Placental epithelial cell (primary cell): ENCODE results near the gene OR5H2. TPM values are rescaled to one million over a fixed set of nuclear protein-coding genes. Genes with fewer than 3 reads are reported as not detected.

ENCODE experiments used
- total RNA-seq: library from RNA; depleted of rRNA; stranded (reverse); fragments of >200 nt; gene quantifications from 2 replicates; pipeline ENCODE4 v1.2.3, GENCODE V29; 2012

Gene OR5H2
- total RNA-seq = not detected in 2 replicates

DNA sequence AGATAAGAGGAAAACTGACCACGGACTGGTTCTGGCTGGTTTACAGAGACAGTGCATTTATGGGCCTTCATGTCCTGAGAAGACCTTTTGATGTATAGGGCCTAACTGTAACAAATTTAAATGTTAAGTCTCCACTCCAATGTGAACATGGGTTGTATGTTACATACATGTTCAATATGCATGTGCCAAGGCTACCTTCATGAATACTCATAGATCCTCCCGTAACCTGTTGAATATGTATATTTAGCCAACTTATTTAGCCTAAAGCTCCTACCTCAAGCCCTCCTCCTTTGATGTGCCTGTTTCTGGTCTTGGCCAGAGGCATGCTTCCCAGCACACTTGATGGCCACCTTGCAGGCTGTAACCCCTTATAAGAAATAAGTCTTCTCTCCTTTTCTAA is at the start of gene OR5H2:
Gene OR5H2, plus strand, starts transcription at position 301 of the 400 bp plus-strand sequence. CDS start 398 bp downstream, outside the sequence.

DNA sequence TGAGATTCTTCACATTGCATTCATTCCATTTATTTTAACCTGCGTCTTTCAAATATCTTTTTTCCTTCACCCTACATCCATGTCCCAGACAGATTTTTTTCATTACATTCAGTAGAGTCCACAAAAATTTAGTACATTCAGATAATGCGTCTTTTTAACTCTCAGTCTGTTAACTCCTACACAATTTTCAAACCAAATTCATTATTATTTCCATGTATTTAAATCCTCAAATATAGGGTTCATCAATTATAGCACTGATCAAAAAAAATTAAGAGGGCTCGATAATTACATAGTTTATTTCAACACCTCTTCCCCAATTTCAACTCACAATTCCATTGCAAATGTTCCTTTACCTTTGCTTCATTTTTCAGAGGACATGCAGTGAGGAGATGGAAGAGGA is 18.4 kb upstream of the OR5H2 start, which contains the start of gene OR5H6:
Gene OR5H6, plus strand, starts transcription at position 301 of the 400 bp plus-strand sequence. Its CDS starts 89 bp downstream, at position 390.

Other genes with a start within 250 kb of the OR5H2 start
- not detected in 2 replicates for gene GABRR3, start 247.2 kb upstream of the OR5H2 start, total RNA-seq
- not detected in 2 replicates for gene OR5AC2, start 195.3 kb upstream of the OR5H2 start, total RNA-seq
- gene OR5H1, start 151.8 kb upstream of the OR5H2 start, total RNA-seq = not detected in 2 replicates
- not detected in 2 replicates for gene OR5H14, start 135.0 kb upstream of the OR5H2 start, total RNA-seq
- gene OR5H15, start 115.8 kb upstream of the OR5H2 start, total RNA-seq = not detected in 2 replicates
- not detected in 2 replicates for gene OR5H6, start 18.3 kb upstream of the OR5H2 start, total RNA-seq
- not detected in 2 replicates for gene OR5K4, start 71.3 kb downstream of the OR5H2 start, total RNA-seq
- not detected in 2 replicates for gene OR5K3, start 108.2 kb downstream of the OR5H2 start, total RNA-seq
- gene OR5K1, start 180.7 kb downstream of the OR5H2 start, total RNA-seq = not detected in 2 replicates
- not detected in 2 replicates for gene OR5K2, start 215.2 kb downstream of the OR5H2 start, total RNA-seq
- 64.4 and 79.7 TPM in 2 replicates for gene CLDND1, start 240.4 kb downstream of the OR5H2 start, total RNA-seq
- not detected in 2 replicates for gene GPR15, start 249.5 kb downstream of the OR5H2 start, total RNA-seq